ENCODE results near the gene ARFRP1.

DNA sequence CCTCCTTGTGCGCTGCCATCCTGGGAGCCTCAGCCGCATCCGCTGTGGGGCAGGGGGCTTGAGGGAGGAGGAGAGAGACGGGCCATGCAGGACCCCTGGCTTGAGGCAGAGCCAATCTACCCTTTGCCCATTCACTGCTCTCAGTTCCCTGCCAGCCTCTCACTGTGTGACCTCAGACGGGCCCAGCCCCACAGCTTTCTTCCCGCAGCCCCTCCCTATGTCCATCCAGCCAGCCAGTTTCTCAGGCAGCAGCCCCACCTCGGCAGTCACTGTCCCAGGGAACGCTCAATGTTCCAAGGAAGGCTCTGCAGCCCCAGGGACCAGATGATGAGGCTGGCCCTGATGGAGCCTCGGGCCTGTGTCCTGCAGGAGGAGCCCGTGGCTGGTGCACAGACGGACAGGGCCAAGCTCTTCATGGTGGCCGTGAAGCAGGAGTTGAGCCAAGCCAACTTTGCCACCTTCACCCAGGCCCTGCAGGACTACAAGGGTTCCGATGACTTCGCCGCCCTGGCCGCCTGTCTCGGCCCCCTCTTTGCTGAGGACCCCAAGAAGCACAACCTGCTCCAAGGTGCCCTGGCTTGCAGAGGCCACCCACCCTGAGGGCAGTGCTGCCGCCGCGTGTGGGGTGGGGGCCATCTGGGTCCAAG is 15.2 kb downstream of the ARFRP1 start:
- TF ChIP-seq POLR2A (IDR thresholded peaks at IDR 0.05) = no peak
- TF ChIP-seq, protein P1, sequence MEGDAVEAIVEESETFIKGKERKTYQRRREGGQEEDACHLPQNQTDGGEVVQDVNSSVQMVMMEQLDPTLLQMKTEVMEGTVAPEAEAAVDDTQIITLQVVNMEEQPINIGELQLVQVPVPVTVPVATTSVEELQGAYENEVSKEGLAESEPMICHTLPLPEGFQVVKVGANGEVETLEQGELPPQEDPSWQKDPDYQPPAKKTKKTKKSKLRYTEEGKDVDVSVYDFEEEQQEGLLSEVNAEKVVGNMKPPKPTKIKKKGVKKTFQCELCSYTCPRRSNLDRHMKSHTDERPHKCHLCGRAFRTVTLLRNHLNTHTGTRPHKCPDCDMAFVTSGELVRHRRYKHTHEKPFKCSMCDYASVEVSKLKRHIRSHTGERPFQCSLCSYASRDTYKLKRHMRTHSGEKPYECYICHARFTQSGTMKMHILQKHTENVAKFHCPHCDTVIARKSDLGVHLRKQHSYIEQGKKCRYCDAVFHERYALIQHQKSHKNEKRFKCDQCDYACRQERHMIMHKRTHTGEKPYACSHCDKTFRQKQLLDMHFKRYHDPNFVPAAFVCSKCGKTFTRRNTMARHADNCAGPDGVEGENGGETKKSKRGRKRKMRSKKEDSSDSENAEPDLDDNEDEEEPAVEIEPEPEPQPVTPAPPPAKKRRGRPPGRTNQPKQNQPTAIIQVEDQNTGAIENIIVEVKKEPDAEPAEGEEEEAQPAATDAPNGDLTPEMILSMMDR (IDR thresholded peaks at IDR 0.05) = no peak
- peak in 2 of 4 donors; percentile 31 to 35 for TF ChIP-seq POLR2AphosphoS5 (IDR thresholded peaks at IDR 0.05)
- TF ChIP-seq EP300 (IDR thresholded peaks at IDR 0.05) = no peak
